ENCODE measurements around the gene TTR. TPM values are rescaled to one million over a fixed set of nuclear protein-coding genes. Genes with fewer than 3 reads are reported as not detected.

Gene TTR
- total and polyA plus RNA-seq, 2 of the 4 experiments (the other 2 are of a cell fraction): not detected

GRCh38 chr18:31578126-31578525 is 13.6 kb upstream of the TTR start:
- 60% methylated on average over 1 of the region's 4 CpGs; no CpG with 5 or more reads in 1 of the 2 experiments for WGBS, 2 experiments (ENCODE audit: extremely low coverage in 2 of 2, insufficient read length in 1 of 2)
- DNase-seq (no peak), ATAC-seq (ENCODE audit: low read depth) (no peak)
- Histone ChIP-seq H3K79me1 (ENCODE audit: low read depth in 1 of 2, low read length in 2 of 2) (no peaks in the 10 kb centered on the region), H3K4ac (ENCODE audit: low read depth, low read length) (no peak overlapping the region), H2AK5ac (ENCODE audit: low read depth, low read length) (no peak overlapping the region), H2BK120ac (ENCODE audit: low read depth, low read length) (no peak overlapping the region), H3K56ac (ENCODE audit: extremely low read depth, insufficient read depth, low read length) (no peak overlapping the region), H3K4me3 (ENCODE audit: insufficient read depth, low read depth, low read length) (no peak overlapping the region), H3K14ac (replicated peaks; ENCODE audit: low read depth, low read length) (no peak overlapping the region), H2BK5ac (ENCODE audit: low read depth, low read length, poor library complexity, severe bottlenecking) (no peak overlapping the region), H3K23ac (ENCODE audit: low read depth, low read length) (no peak overlapping the region), H4K20me1 (ENCODE audit: insufficient read depth, low read length) (no peaks in the 10 kb centered on the region), H3K27me3 (ENCODE audit: control insufficient read depth, insufficient read depth, low read length) (no peaks in the 10 kb centered on the region), H3K36me3 (ENCODE audit: control insufficient read depth, insufficient read depth, low read length) (no peaks in the 10 kb centered on the region), H2AK9ac (replicated peaks; ENCODE audit: low read depth, low read length, poor library complexity) (no peak overlapping the region), H3K27ac (ENCODE audit: insufficient read depth, low read length) (no peak overlapping the region), H4K5ac (ENCODE audit: low read depth, low read length) (no peak overlapping the region), H3K18ac (ENCODE audit: low read depth, low read length) (no peak overlapping the region), H3K9me3 (ENCODE audit: control insufficient read depth, insufficient read depth, low read length) (no peaks in the 10 kb centered on the region), H2BK20ac (ENCODE audit: low read depth, low read length) (no peak overlapping the region), H3K4me2 (ENCODE audit: low read depth, low read length) (no peak overlapping the region), H3K9me1 (ENCODE audit: insufficient read depth, low read length) (no peaks in the 10 kb centered on the region), H3K9ac (ENCODE audit: low read depth, low read length) (no peak overlapping the region), H4K91ac (ENCODE audit: insufficient read depth, low read depth, low read length) (no peak overlapping the region), H2AFZ (replicated peaks; ENCODE audit: low read length, poor library complexity) (no peak overlapping the region), H3K4me1 (ENCODE audit: control insufficient read depth, insufficient read depth, low read length) (no peaks in the 10 kb centered on the region), H2BK15ac (ENCODE audit: low read depth, low read length) (no peak overlapping the region), H4K8ac (ENCODE audit: low read depth in 2 of 2, low read length in 2 of 2) (no peak overlapping the region)
- CTCF ChIA-PET: no interaction called here
- TF ChIP-seq MAFK (IDR thresholded peaks at IDR 0.05; ENCODE audit: low read depth, low read length): no peak
- TF ChIP-seq NFE2L2 (IDR thresholded peaks at IDR 0.05; ENCODE audit: low read depth, low read length): no peak
- no peak for TF ChIP-seq CHD1 (IDR thresholded peaks at IDR 0.05; ENCODE audit: low read depth, low read length)
- TF ChIP-seq MXI1 (IDR thresholded peaks at IDR 0.05; ENCODE audit: borderline replicate concordance, low read depth, low read length): no peak
- TF ChIP-seq RFX5 (IDR thresholded peaks at IDR 0.05; ENCODE audit: low read depth, low read length): no peak
- TF ChIP-seq FOS (IDR thresholded peaks at IDR 0.05; ENCODE audit: low read depth, low read length): no peak
- TF ChIP-seq ELK1 (IDR thresholded peaks at IDR 0.05; ENCODE audit: borderline replicate concordance, low read depth, low read length): no peak
- TF ChIP-seq CTCF (conservative IDR thresholded peaks at IDR 0.05; ENCODE audit: low read depth, low read length): no peak
- TF ChIP-seq USF2 (IDR thresholded peaks at IDR 0.05; ENCODE audit: low read depth, low read length): no peak
- no peak for TF ChIP-seq RAD21 (IDR thresholded peaks at IDR 0.05; ENCODE audit: low read length)
- TF ChIP-seq SMC3 (IDR thresholded peaks at IDR 0.05; ENCODE audit: low read depth, low read length): no peak
- TF ChIP-seq RCOR1 (IDR thresholded peaks at IDR 0.05; ENCODE audit: insufficient replicate concordance, low read length): no peak
- TF ChIP-seq BHLHE40 (IDR thresholded peaks at IDR 0.05; ENCODE audit: low read depth, low read length): no peak
- in situ Hi-C loops (cut with MboI; ENCODE audit: low sequenced_read_pairs) (no loop called here), intact Hi-C loops (cut with micrococcal nuclease) (no loop called here), dilution Hi-C loops (cut with HindIII; ENCODE audit: low sequenced_read_pairs, unreplicated experiment) (no loop called here)
- POLR2A ChIA-PET (ENCODE audit: unreplicated experiment): no interaction called here
- BruUV-seq (replicated peaks): no TSS peak
